CD14-positive monocyte (primary cell): ENCODE results near the gene SHISA3. TPM values are rescaled to one million over a fixed set of nuclear protein-coding genes. Genes with fewer than 3 reads are reported as not detected.

ENCODE experiments used
- DNase-seq, 3 donors: peaks; one replicate each; pipeline ENCODE4 v3.0.0-alpha.2; 2011 to 2022
- H2AFZ ChIP-seq: 2 replicates; pipeline ENCODE4 v1.6.0; 2012; ENCODE audit warnings: mild to moderate bottlenecking, low read depth, low read length, inconsistent platforms; ENCODE audit not compliant: insufficient read depth, poor library complexity, severe bottlenecking
- H3K27ac ChIP-seq, 2 donors: 1 replicate in 1 of 2; 2 replicates in 1 of 2; pipeline ENCODE4 v1.5.1; 2012 to 2013; ENCODE audit warnings: low read length in 2 of 2, control low read depth in 1 of 2, inconsistent platforms in 1 of 2, low read depth in 1 of 2, mild to moderate bottlenecking in 1 of 2
- H3K27me3 ChIP-seq, 2 donors: one replicate each; pipeline versions ENCODE4 v1.6.0 to v1.6.1; 2011 to 2013; ENCODE audit warnings: low read length in 2 of 2; ENCODE audit not compliant: control insufficient read depth in 2 of 2, insufficient read depth in 2 of 2
- H3K36me3 ChIP-seq, 2 donors: replicated peaks in 1 of 2; 1 replicate in 1 of 2; 2 replicates in 1 of 2; pipeline versions ENCODE4 v1.5.1 to v1.6.1; 2012 to 2013; ENCODE audit warnings: low read length in 2 of 2, control low read depth in 1 of 2, inconsistent platforms in 1 of 2, mild to moderate bottlenecking in 1 of 2; ENCODE audit not compliant: insufficient read depth in 2 of 2, control insufficient read depth in 1 of 2
- H3K4me1 ChIP-seq, 2 donors: 1 replicate in 1 of 2; 2 replicates in 1 of 2; pipeline versions ENCODE4 v1.5.1 to v1.6.1; 2012 to 2013; ENCODE audit warnings: low read length in 2 of 2, control low read depth in 1 of 2, inconsistent platforms in 1 of 2, mild to moderate bottlenecking in 1 of 2, moderate library complexity in 1 of 2; ENCODE audit not compliant: insufficient read depth in 2 of 2, control insufficient read depth in 1 of 2
- H3K4me2 ChIP-seq: replicated peaks from 2 replicates; pipeline ENCODE3; 2012; ENCODE audit warnings: low read length, moderate library complexity, mild to moderate bottlenecking; ENCODE audit not compliant: poor library complexity, severe bottlenecking; ENCODE audit errors: extremely low read depth
- H3K4me3 ChIP-seq, 3 experiments: fragments of 200-600 bp in 1 of 3; sonication (generic) in 1 of 3; replicated peaks in 1 of 3; 1 replicate in 2 of 3; 2 replicates in 1 of 3; pipeline ENCODE4 v1.5.1; 2011 to 2013; ENCODE audit warnings: low read length in 3 of 3, mild to moderate bottlenecking in 3 of 3, control low read depth in 2 of 3, low read depth in 2 of 3, inconsistent platforms in 1 of 3, moderate library complexity in 1 of 3
- H3K79me2 ChIP-seq: 2 replicates; pipeline ENCODE4 v1.6.0; 2012; ENCODE audit warnings: mild to moderate bottlenecking, control low read depth, inconsistent platforms, low read length, moderate library complexity; ENCODE audit not compliant: insufficient read depth
- H3K9ac ChIP-seq: 2 replicates; pipeline ENCODE4 v1.6.0; 2017; ENCODE audit warnings: low read length, mild to moderate bottlenecking; ENCODE audit not compliant: insufficient read depth, poor library complexity, severe bottlenecking
- H3K9me3 ChIP-seq, 2 donors: replicated peaks in 1 of 2; 1 replicate in 1 of 2; 2 replicates in 1 of 2; pipeline versions ENCODE4 v1.5.1 to v1.6.1; 2012 to 2013; ENCODE audit warnings: low read length in 2 of 2, control low read depth in 1 of 2; ENCODE audit not compliant: control insufficient read depth in 1 of 2, insufficient read depth in 1 of 2
- H4K20me1 ChIP-seq: 2 replicates; pipeline ENCODE4 v1.6.0; 2012; ENCODE audit warnings: mild to moderate bottlenecking, low read length, control low read depth, moderate library complexity; ENCODE audit not compliant: insufficient read depth
- H3K27ac Mint-ChIP-seq, 7 donors: one replicate each; pipeline ENCODE4 v1.8.0; 2020; ENCODE audit warnings: mild to moderate bottlenecking in 7 of 7, mixed read lengths in 7 of 7, moderate library complexity in 6 of 7, inconsistent platforms in 2 of 7
- H3K27me3 Mint-ChIP-seq, 3 donors: one replicate each; pipeline ENCODE4 v1.8.0; 2021 to 2022; ENCODE audit warnings: low read depth in 3 of 3, mild to moderate bottlenecking in 3 of 3, mixed read lengths in 3 of 3, moderate library complexity in 3 of 3, inconsistent platforms in 1 of 3
- H3K36me3 Mint-ChIP-seq, 2 donors: one replicate each; pipeline ENCODE4 v1.8.0; 2020; ENCODE audit warnings: mixed read lengths in 2 of 2, inconsistent platforms in 1 of 2, mild to moderate bottlenecking in 1 of 2
- H3K4me1 Mint-ChIP-seq: one replicate; pipeline ENCODE4 v1.8.0; 2020; ENCODE audit warnings: mild to moderate bottlenecking, mixed read lengths
- H3K4me3 Mint-ChIP-seq, 2 donors: one replicate each; pipeline ENCODE4 v1.8.0; 2020; ENCODE audit warnings: mild to moderate bottlenecking in 2 of 2, mixed read lengths in 2 of 2, moderate library complexity in 1 of 2
- H3K9me3 Mint-ChIP-seq, 7 donors: one replicate each; pipeline ENCODE4 v1.8.0; 2020 to 2022; ENCODE audit warnings: mixed read lengths in 7 of 7, mild to moderate bottlenecking in 6 of 7, moderate library complexity in 6 of 7, inconsistent platforms in 2 of 7
- CTCF ChIP-seq: fragments of 200-600 bp; IDR thresholded peaks from one replicate; pipeline ENCODE4 v1.8.0; 2022; ENCODE audit warnings: antibody characterized with exemption, mild to moderate bottlenecking
- WGBS: methylation state at CpG from one replicate; pipeline ENCODE4 v1.1.5; 2013; ENCODE audit warnings: missing lambda C conversion rate; ENCODE audit not compliant: insufficient coverage; 5-methylcytosine and 5-hydroxymethylcytosine counted together
- intact Hi-C, 2 donors: fragments of 100-400 bp; cut with micrococcal nuclease; formaldehyde crosslinking; loops; one replicate each; pipeline versions ENCODE4 v1.15.0 to v1.15.1; 2023
- polyA plus RNA-seq, 3 donors: library from polyadenylated mRNA; depleted of rRNA in 1 of 3; unstranded in 2 of 3; stranded (reverse) in 1 of 3; fragments of 300-500 nt in 2 of 3; fragments of >200 nt in 1 of 3; fragmentation: Illumina TruSeq in 2 of 3; gene quantifications; 1 replicate in 2 of 3; 2 replicates in 1 of 3; pipeline ENCODE4 v1.2.3, GENCODE V29; 2012 to 2021

Gene SHISA3
- polyA plus RNA-seq, 3 donors: not detected

- no peaks in the 10 kb centered on the region for H3K9me3 ChIP-seq
- no peaks in the 10 kb centered on the region for H4K20me1 ChIP-seq
- H2AFZ ChIP-seq: no peak overlapping the region
- peaks cover 7 to 14% (median 8%) of the 10 kb centered on the region in 3 donors for H3K27me3 Mint-ChIP-seq
- H3K4me3 ChIP-seq: no peak overlapping the region
- H3K4me3 Mint-ChIP-seq: no peak overlapping the region
- peaks cover 0 to 5% (median 2%) of the 10 kb centered on the region in 7 donors for H3K9me3 Mint-ChIP-seq
- intact Hi-C loops: no loop called here
- H3K36me3 Mint-ChIP-seq: no peaks in the 10 kb centered on the region
- H3K9ac ChIP-seq: no peak overlapping the region
- no peaks in the 10 kb centered on the region for H3K79me2 ChIP-seq
- H3K27ac Mint-ChIP-seq: no peak overlapping the region
- no peak overlapping the region for H3K27ac ChIP-seq
- H3K4me1 Mint-ChIP-seq: no peaks in the 10 kb centered on the region
- no peaks in the 10 kb centered on the region for H3K36me3 ChIP-seq
- peaks cover 0 to 2% of the 10 kb centered on the region in 2 donors for H3K27me3 ChIP-seq
- no peaks in the 10 kb centered on the region for H3K4me1 ChIP-seq
- 96% methylated on average over 5 of the region's 8 CpGs for WGBS
- no peak for DNase-seq
- no peak overlapping the region for H3K4me2 ChIP-seq
- no peak for TF ChIP-seq CTCF
These were observed 35.8 kb upstream of the SHISA3 start for GRCh38 chr4:42361456-42361855.

- no peaks in the 10 kb centered on the region for H3K36me3 ChIP-seq
- no peak overlapping the region for H2AFZ ChIP-seq
- intact Hi-C loops: no loop called here
- no peak overlapping the region for H3K4me2 ChIP-seq
- Mint-ChIP-seq H3K4me3 (no peak overlapping the region), H3K36me3 (no peaks in the 10 kb centered on the region), H3K27me3 (peaks cover 8 to 9% (median 8%) of the 10 kb centered on the region in 3 donors), H3K27ac (no peak overlapping the region), H3K4me1 (no peaks in the 10 kb centered on the region), H3K9me3 (peaks cover 0 to 3% (median 2%) of the 10 kb centered on the region in 7 donors)
- no peaks in the 10 kb centered on the region for H4K20me1 ChIP-seq
- H3K79me2 ChIP-seq: no peaks in the 10 kb centered on the region
- H3K27ac ChIP-seq: no peak overlapping the region
- H3K4me3 ChIP-seq: no peak overlapping the region
- peaks cover 0 to 2% of the 10 kb centered on the region in 2 donors for H3K27me3 ChIP-seq
- no peaks in the 10 kb centered on the region for H3K4me1 ChIP-seq
- no peak for DNase-seq
- no CpG with 5 or more reads among the region's 3 CpGs for WGBS
- no peaks in the 10 kb centered on the region for H3K9me3 ChIP-seq
- no peak for TF ChIP-seq CTCF
- no peak overlapping the region for H3K9ac ChIP-seq
These were observed 34.7 kb upstream of the SHISA3 start for GRCh38 chr4:42362591-42362990.
